HG03095 (cell line): ENCODE results near the gene B4GALT5.
"Not testable (repeated sequence)": the region's sequence is repeated elsewhere in the genome, so short reads cannot be mapped to it uniquely, and the experiment has no call there.

Source experiments
- ATAC-seq: cut with Tn5 transposase; IDR thresholded peaks from one replicate; pipeline ENCODE4 v1.9.1; 2021; ENCODE audit warnings: moderate library complexity; ENCODE audit not compliant: unreplicated experiment

The B4GALT5 gene

DNA sequence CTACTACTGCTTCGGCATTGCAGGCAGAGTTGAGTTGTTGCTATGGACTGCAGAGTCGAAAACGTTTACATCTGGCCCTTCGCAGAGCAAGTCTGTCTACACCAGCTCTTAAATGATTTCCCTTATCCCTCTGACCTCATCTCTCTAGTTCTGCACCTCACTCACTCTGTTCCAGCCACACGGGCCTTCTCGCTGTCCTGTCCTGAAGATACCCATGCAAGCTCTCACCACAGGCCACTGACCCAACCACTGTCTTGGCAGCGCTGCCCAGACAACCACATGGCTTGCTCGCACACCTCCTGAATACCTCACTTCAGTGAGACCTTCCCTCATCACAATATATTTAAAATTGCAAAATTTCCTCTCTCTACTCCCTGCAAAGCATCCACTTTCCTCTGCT is 31.4 kb downstream of the B4GALT5 start:
- no peak for ATAC-seq

- ATAC-seq, result no peak
Observed at GRCh38 chr20:49681850-49682216, 31.8 kb downstream of the B4GALT5 start.

DNA sequence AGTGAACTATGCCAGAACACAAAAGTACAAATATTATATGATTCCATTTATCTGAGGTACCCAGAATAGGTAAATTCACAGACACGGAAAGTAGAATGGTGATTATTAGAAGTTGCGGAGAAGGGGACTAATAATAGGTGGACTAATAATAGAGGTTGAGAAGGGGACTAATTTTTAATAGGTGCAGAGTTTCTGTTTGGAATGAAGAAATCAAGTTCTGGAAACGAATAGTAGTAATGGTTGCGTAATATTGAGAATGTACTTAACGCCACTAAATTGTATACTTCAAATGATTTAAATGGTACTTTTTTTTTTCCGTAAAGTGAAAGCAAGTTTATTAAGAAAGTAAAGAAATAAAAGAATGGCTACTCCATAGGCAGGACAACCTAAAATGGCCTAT is 33.2 kb downstream of the B4GALT5 start:
- no peak for ATAC-seq

GRCh38 chr20:49679634-49680033 is 34.0 kb downstream of the B4GALT5 start:
- no peak for ATAC-seq

GRCh38 chr20:49677777-49678758 is 35.6 kb downstream of the B4GALT5 start:
- ATAC-seq, result no peak

GRCh38 chr20:49676581-49677291 is 36.9 kb downstream of the B4GALT5 start:
- peak; percentile 42 for ATAC-seq

- peak; percentile 45 for ATAC-seq
Observed at GRCh38 chr20:49675368-49676151, 38.1 kb downstream of the B4GALT5 start.

GRCh38 chr20:49674383-49675352 is 39.0 kb downstream of the B4GALT5 start:
- ATAC-seq, result no peak

DNA sequence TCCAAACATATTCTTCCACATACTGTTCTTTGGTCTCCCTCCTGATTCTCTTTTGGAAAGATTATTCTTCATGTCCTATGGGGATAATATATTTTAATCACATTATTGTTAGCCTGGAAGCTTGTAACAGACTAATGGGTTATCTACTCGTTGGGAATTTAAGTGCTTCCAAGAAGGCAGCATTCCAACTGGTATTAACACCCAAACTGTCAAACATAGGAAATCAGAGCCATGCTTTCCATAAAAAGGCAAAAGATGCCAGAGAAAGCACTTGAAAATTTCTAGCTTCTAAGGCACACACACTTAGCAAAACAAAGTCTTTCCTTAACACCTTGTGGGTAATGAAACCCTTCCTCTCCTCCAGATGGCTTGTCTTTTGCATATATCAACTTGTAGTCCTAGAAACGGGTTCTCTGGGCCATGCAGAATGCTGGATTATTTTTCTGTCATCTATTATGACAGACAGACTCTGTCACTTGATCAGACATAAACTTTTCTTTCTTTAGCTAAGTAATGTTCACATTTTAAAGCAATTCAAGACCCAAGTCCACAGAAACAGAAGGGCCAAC is 41.5 kb downstream of the B4GALT5 start:
- ATAC-seq, result no peak

GRCh38 chr20:49671433-49671832 is 42.2 kb downstream of the B4GALT5 start:
- ATAC-seq, result no peak

DNA sequence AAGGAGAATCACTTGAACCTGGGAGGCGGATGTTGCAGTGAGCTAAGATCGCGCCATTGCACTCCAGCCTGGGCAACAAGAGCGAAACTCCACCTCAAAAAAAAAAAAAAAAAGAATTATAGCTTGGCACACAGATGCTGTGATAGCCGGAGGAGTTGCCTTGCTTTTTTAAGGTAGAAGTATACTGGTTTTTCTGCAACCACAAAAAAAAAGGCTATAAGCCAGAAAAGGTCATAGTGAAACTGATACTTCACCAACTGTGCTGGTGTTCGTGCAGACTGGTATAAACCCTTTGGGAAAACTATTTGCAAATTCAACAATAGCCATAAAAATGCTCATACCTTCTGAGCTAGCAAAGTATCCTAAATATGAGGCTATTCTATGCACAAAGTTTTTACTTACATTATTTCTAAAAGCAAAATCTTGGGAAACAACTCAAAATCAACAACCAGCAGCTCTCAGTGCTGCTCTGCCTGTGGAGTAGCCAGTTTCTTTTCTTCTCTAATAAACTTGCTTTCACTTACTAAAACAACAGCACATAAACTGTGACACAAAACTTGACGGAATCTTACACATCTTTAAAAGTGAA is 44.0 kb downstream of the B4GALT5 start:
- peak; percentile 43 for ATAC-seq

- ATAC-seq, result not testable (repeated sequence)
Observed at GRCh38 chr20:49668878-49669195, 44.8 kb downstream of the B4GALT5 start.

- ATAC-seq, result peak; percentile 53
Observed at GRCh38 chr20:49668181-49668877, 45.3 kb downstream of the B4GALT5 start.

DNA sequence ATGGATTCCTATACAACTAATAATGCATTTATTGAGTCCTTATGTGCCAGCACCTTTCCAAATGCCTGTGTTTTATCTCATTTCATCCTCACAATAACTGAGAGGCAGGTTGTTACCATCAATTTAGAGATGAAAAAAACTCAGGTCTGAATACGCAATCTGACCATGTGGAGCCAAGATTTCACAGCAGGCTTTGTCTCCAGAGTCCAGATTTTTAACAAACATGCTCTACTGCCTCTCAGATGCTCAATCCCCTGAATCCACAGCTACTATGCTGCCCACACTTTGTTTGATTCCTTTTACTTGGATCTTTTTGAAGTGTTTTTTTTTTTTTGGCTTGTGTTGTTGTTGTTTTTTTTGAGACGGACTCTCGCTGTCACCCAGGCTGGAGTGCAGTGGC is 46.8 kb downstream of the B4GALT5 start:
- no peak for ATAC-seq

GRCh38 chr20:49665796-49666195 is 47.9 kb downstream of the B4GALT5 start:
- ATAC-seq, result no peak

GRCh38 chr20:49664612-49665313 is 48.9 kb downstream of the B4GALT5 start:
- ATAC-seq, result no peak

- ATAC-seq, result no peak
Observed at GRCh38 chr20:49663112-49663511, 50.6 kb downstream of the B4GALT5 start.

GRCh38 chr20:49661560-49662329 is 51.9 kb downstream of the B4GALT5 start:
- no peak for ATAC-seq
